RPMI7951 (cell line): Measurements from ENCODE around the gene SHB. TPM values are rescaled to one million over a fixed set of nuclear protein-coding genes. Genes with fewer than 3 reads are reported as not detected.
A peak's percentile ranks its signal among the peaks of the same experiment; 100 is the strongest.

Source experiments
- DNase-seq: peaks from one replicate; pipeline ENCODE4 v3.0.0-alpha.2; 2012; ENCODE audit warnings: low read depth
- total RNA-seq: library from RNA; depleted of rRNA; stranded (reverse); fragments of >200 nt; shearing (Covaris generic); gene quantifications from 2 replicates; pipeline ENCODE4 v1.2.3, GENCODE V29; 2014

The SHB gene
- total RNA-seq, 1 experiment from 2014 or later, result 10.0 TPM

- peak; percentile 87 for DNase-seq
These were observed 60.6 kb downstream of the SHB start for GRCh38 chr9:38008168-38009034.

GRCh38 chr9:38007016-38007415 lies 62.0 kb downstream of the SHB start:
- no peak for DNase-seq

- no peak for DNase-seq
These were observed 62.9 kb downstream of the SHB start for GRCh38 chr9:38006163-38006562.

- no peak for DNase-seq
These were observed 64.0 kb downstream of the SHB start for GRCh38 chr9:38004809-38005560.

- DNase-seq, result no peak
These were observed 64.8 kb downstream of the SHB start for GRCh38 chr9:38003946-38004808.

- DNase-seq, result no peak
These were observed 65.8 kb downstream of the SHB start for GRCh38 chr9:38003230-38003629.

GRCh38 chr9:38001430-38001829 lies 67.6 kb downstream of the SHB start:
- DNase-seq, result no peak

GRCh38 chr9:38000735-38001134 lies 68.3 kb downstream of the SHB start:
- DNase-seq, result no peak

- DNase-seq, result no peak
These were observed 68.7 kb downstream of the SHB start for GRCh38 chr9:38000332-38000731.

GRCh38 chr9:37999588-38000189 lies 69.3 kb downstream of the SHB start:
- no peak for DNase-seq

GRCh38 chr9:37998881-37999587 lies 70.0 kb downstream of the SHB start:
- DNase-seq, result no peak

- no peak for DNase-seq
These were observed 71.2 kb downstream of the SHB start for GRCh38 chr9:37997636-37998374.

GRCh38 chr9:37996819-37997217 lies 72.2 kb downstream of the SHB start:
- DNase-seq, result no peak

- DNase-seq, result no peak
These were observed 72.8 kb downstream of the SHB start for GRCh38 chr9:37995961-37996818.

GRCh38 chr9:37995348-37995737 lies 73.7 kb downstream of the SHB start:
- DNase-seq, result no peak

GRCh38 chr9:37994639-37995347 lies 74.2 kb downstream of the SHB start:
- peak; percentile 93 for DNase-seq

- no peak for DNase-seq
These were observed 76.1 kb downstream of the SHB start for GRCh38 chr9:37992924-37993349.

- no peak for DNase-seq
These were observed 78.5 kb downstream of the SHB start for GRCh38 chr9:37990404-37991015.
